ENCODE measurements around the gene GNG8. TPM values are rescaled to one million over a fixed set of nuclear protein-coding genes. Genes with fewer than 3 reads are reported as not detected.

The GNG8 gene
- total RNA-seq, 1 experiment from 2014 or later, result not detected

DNA sequence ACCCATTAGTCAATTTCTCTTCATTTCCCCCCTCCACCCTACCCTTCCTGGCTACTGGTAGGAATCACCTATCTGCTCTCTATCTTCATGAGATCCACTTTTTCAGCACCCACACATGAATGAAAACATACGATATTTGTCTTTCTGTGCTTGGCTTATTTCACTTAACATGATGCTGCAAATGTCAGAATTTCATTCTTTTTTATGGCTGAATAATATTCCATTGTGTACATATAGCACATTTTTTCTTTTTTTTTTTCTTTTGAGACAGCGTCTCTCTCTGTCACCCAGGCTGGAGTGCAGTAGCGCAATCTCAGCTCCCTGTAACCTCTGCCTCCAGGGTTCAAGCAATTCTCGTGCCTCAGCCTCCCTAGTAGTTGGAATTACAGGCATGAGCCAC is 44.7 kb downstream of the GNG8 start:
- H3K4me1 ChIP-seq (ENCODE audit: control insufficient read depth, insufficient read depth, low read length), result no peaks in the 10 kb centered on the region
- ChIA-PET CTCF (no interaction called here), POLR2A (interaction anchor here (0.7 kb wide), 1 partner anchor 392 kb away, joined by 7 read pairs; no protein-coding TSS in a partner anchor)
- H3K27ac ChIP-seq (ENCODE audit: low read length), result no peak overlapping the region
- DNase-seq (ENCODE audit: low read depth, low spot score) (no peak), ATAC-seq (no peak)
- H3K4me3 ChIP-seq (ENCODE audit: low read depth in 2 of 2, low read length in 2 of 2), result no peak overlapping the region
- TF ChIP-seq, protein P1, sequence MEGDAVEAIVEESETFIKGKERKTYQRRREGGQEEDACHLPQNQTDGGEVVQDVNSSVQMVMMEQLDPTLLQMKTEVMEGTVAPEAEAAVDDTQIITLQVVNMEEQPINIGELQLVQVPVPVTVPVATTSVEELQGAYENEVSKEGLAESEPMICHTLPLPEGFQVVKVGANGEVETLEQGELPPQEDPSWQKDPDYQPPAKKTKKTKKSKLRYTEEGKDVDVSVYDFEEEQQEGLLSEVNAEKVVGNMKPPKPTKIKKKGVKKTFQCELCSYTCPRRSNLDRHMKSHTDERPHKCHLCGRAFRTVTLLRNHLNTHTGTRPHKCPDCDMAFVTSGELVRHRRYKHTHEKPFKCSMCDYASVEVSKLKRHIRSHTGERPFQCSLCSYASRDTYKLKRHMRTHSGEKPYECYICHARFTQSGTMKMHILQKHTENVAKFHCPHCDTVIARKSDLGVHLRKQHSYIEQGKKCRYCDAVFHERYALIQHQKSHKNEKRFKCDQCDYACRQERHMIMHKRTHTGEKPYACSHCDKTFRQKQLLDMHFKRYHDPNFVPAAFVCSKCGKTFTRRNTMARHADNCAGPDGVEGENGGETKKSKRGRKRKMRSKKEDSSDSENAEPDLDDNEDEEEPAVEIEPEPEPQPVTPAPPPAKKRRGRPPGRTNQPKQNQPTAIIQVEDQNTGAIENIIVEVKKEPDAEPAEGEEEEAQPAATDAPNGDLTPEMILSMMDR (IDR thresholded peaks at IDR 0.05), result no peak
- TF ChIP-seq TCF7L2 (IDR thresholded peaks at IDR 0.05; ENCODE audit: low read depth, low read length), result no peak
- no peak for TF ChIP-seq SIN3A (IDR thresholded peaks at IDR 0.05; ENCODE audit: borderline replicate concordance, insufficient read depth, low read depth, low read length)
- no peak for TF ChIP-seq POLR2AphosphoS5 (IDR thresholded peaks at IDR 0.05; ENCODE audit: low read depth, low read length)
- TF ChIP-seq, protein P2, sequence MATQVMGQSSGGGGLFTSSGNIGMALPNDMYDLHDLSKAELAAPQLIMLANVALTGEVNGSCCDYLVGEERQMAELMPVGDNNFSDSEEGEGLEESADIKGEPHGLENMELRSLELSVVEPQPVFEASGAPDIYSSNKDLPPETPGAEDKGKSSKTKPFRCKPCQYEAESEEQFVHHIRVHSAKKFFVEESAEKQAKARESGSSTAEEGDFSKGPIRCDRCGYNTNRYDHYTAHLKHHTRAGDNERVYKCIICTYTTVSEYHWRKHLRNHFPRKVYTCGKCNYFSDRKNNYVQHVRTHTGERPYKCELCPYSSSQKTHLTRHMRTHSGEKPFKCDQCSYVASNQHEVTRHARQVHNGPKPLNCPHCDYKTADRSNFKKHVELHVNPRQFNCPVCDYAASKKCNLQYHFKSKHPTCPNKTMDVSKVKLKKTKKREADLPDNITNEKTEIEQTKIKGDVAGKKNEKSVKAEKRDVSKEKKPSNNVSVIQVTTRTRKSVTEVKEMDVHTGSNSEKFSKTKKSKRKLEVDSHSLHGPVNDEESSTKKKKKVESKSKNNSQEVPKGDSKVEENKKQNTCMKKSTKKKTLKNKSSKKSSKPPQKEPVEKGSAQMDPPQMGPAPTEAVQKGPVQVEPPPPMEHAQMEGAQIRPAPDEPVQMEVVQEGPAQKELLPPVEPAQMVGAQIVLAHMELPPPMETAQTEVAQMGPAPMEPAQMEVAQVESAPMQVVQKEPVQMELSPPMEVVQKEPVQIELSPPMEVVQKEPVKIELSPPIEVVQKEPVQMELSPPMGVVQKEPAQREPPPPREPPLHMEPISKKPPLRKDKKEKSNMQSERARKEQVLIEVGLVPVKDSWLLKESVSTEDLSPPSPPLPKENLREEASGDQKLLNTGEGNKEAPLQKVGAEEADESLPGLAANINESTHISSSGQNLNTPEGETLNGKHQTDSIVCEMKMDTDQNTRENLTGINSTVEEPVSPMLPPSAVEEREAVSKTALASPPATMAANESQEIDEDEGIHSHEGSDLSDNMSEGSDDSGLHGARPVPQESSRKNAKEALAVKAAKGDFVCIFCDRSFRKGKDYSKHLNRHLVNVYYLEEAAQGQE (IDR thresholded peaks at IDR 0.05; ENCODE audit: insufficient read depth in 1 of 2, low read depth in 2 of 2, low read length in 1 of 2), result no peak
- no peaks in the 10 kb centered on the region for H3K27me3 ChIP-seq (ENCODE audit: control insufficient read depth, insufficient read depth, low read length)
- in situ Hi-C loops (cut with HindIII; ENCODE audit: low pct_unique_long_range_greater_than_20kb, low sequenced_read_pairs), result no loop called here
- no TSS peak for BruUV-seq (replicated peaks)
- intact Hi-C loops (cut with micrococcal nuclease; ENCODE audit: unreplicated experiment), result no loop called here
- H3K9me3 ChIP-seq (ENCODE audit: control insufficient read depth, insufficient read depth, low read depth, low read length), result no peaks in the 10 kb centered on the region
- no peaks in the 10 kb centered on the region for H3K36me3 ChIP-seq (ENCODE audit: control insufficient read depth, insufficient read depth, low read length)

DNA sequence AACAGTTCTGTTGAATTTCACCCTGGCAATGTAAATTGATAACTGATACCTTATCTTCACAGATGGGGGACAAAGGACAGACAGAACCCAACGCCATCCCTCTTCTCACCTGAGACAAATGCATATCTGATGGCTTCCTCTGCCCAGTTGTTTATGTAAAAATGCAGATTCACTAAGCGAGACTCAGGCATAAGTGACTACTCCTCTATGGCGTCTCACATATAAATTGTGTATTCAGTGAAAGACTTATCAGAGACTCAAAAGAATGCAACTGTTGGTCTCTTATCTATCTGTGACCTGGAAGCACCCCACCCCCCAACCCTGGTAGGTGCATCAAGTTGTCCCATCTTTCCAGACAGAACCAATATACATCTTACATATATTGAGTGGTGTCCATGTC is 48.1 kb downstream of the GNG8 start:
- ChIA-PET POLR2A (no interaction called here), CTCF (no interaction called here)
- H3K27me3 ChIP-seq (ENCODE audit: control insufficient read depth, insufficient read depth, low read length), result no peaks in the 10 kb centered on the region
- no peak for ATAC-seq
- H3K4me1 ChIP-seq (ENCODE audit: control insufficient read depth, insufficient read depth, low read length), result no peaks in the 10 kb centered on the region
- H3K9me3 ChIP-seq (ENCODE audit: control insufficient read depth, insufficient read depth, low read depth, low read length), result no peaks in the 10 kb centered on the region
- BruUV-seq (replicated peaks), result no TSS peak
- no peaks in the 10 kb centered on the region for H3K36me3 ChIP-seq (ENCODE audit: control insufficient read depth, insufficient read depth, low read length)
- no peak overlapping the region for H3K27ac ChIP-seq (ENCODE audit: low read length)
- TF ChIP-seq, protein P1 (IDR thresholded peaks at IDR 0.05), result no peak
- TF ChIP-seq SIN3A (IDR thresholded peaks at IDR 0.05; ENCODE audit: borderline replicate concordance, insufficient read depth, low read depth, low read length) (no peak), POLR2AphosphoS5 (IDR thresholded peaks at IDR 0.05; ENCODE audit: low read depth, low read length) (no peak), TCF7L2 (IDR thresholded peaks at IDR 0.05; ENCODE audit: low read depth, low read length) (no peak)
- TF ChIP-seq, protein P2 (IDR thresholded peaks at IDR 0.05; ENCODE audit: insufficient read depth in 1 of 2, low read depth in 2 of 2, low read length in 1 of 2), result no peak
- in situ Hi-C loops (cut with HindIII; ENCODE audit: low pct_unique_long_range_greater_than_20kb, low sequenced_read_pairs), result no loop called here
- no peak overlapping the region for H3K4me3 ChIP-seq (ENCODE audit: low read depth in 2 of 2, low read length in 2 of 2)
- DNase-seq (ENCODE audit: low read depth, low spot score), result no peak
- intact Hi-C loops (cut with micrococcal nuclease; ENCODE audit: unreplicated experiment), result no loop called here
